K562 (cell line): ENCODE measurements around the gene CELA3A. TPM values are rescaled to one million over a fixed set of nuclear protein-coding genes. Genes with fewer than 3 reads are reported as not detected.
A peak's percentile ranks its signal among the peaks of the same experiment; 100 is the strongest.

Source experiments
- ATAC-seq: fragments of 200-7000 bp; cut with Tn5 transposase; 3 replicates; pipeline ENCODE4 v1.9.1; 2020; ENCODE audit warnings: moderate library complexity
- BruUV-seq: library from RNA; stranded (reverse); fragments of 400-500 nt; replicated peaks from 2 replicates; lab custom pipeline; 2021; lab: Mats Ljungman, UMichigan
- CTCF ChIA-PET: fragments of 300-600 bp; formaldehyde crosslinking; extraction: SDS; loops from one replicate; lab custom pipeline; 2021; ENCODE audit warnings: low intra/inter-chr PET ratio; lab: Yijun Ruan, JAX
- POLR2A ChIA-PET: fragments of 300-600, 350-650 bp; sonication (Branson Sonifier 250); formaldehyde crosslinking; extraction: SDS; loops from one replicate; lab custom pipeline; 2021; ENCODE audit warnings: antibody characterized with exemption, inconsistent platforms; lab: Yijun Ruan, JAX
- DNase-seq, 4 experiments: peaks; one replicate each; pipeline versions ENCODE4 v3.0.0 to v3.0.0-alpha.2; 2011 to 2018; ENCODE audit warnings: low spot score in 3 of 4, mixed read lengths in 3 of 4; ENCODE audit errors: extremely low read depth in 1 of 4
- FAIRE-seq: peaks from 2 replicates; lab custom pipeline; 2011; peaks lifted over from hg19 to GRCh38; lab: Jason Lieb, UNC
- H2AFZ ChIP-seq: 2 replicates; pipeline ENCODE4 v1.6.0; 2011; ENCODE audit warnings: low read depth, low read length, control low read depth, inconsistent platforms
- H3K27ac ChIP-seq: fragments of 200-600 bp; 3 replicates; pipeline ENCODE4 v1.8.0; 2011; ENCODE audit warnings: low read depth, mild to moderate bottlenecking, control low read depth, inconsistent platforms, low read length, moderate library complexity, mixed read lengths; ENCODE audit errors: extremely low read depth
- H3K27me3 ChIP-seq, 2 experiments: fragments of 300-600 bp in 1 of 2; 2 replicates in 1 of 2; 3 replicates in 1 of 2; pipeline versions ENCODE4 v1.6.0 to v1.8.0; 2011; ENCODE audit warnings: inconsistent platforms in 2 of 2, low read length in 2 of 2, mild to moderate bottlenecking in 1 of 2, mixed read lengths in 1 of 2, moderate library complexity in 1 of 2; ENCODE audit not compliant: control insufficient read depth in 2 of 2, insufficient read depth in 2 of 2
- H3K36me3 ChIP-seq: fragments of 300-600 bp; 3 replicates; pipeline ENCODE4 v1.8.0; 2011; ENCODE audit warnings: mild to moderate bottlenecking, low read length, inconsistent platforms; ENCODE audit not compliant: control insufficient read depth, insufficient read depth
- H3K4me1 ChIP-seq, 2 experiments: fragments of 200-600 bp in 1 of 2; replicated peaks in 1 of 2; 2 replicates in 1 of 2; 3 replicates in 1 of 2; pipeline versions ENCODE4 v1.5.1 to v1.8.0; 2011; ENCODE audit warnings: inconsistent platforms in 2 of 2, low read length in 2 of 2, mild to moderate bottlenecking in 1 of 2, mixed read lengths in 1 of 2, moderate library complexity in 1 of 2; ENCODE audit not compliant: control insufficient read depth in 2 of 2, insufficient read depth in 2 of 2
- H3K4me2 ChIP-seq: 2 replicates; pipeline ENCODE4 v1.6.1; 2011; ENCODE audit warnings: low read length, control low read depth, inconsistent platforms, mixed read lengths; ENCODE audit not compliant: insufficient read depth
- H3K4me3 ChIP-seq: fragments of 200-600 bp; sonication (generic), shearing (Covaris generic); 2 replicates; pipeline ENCODE4 v1.5.1; 2016; ENCODE audit warnings: control low read depth, inconsistent platforms
- H3K79me2 ChIP-seq: fragments of 200-600 bp; 3 replicates; pipeline ENCODE4 v1.8.0; 2011; ENCODE audit warnings: low read length, inconsistent platforms; ENCODE audit not compliant: control insufficient read depth, insufficient read depth
- H3K9ac ChIP-seq, 2 experiments: 2 replicates each; pipeline versions ENCODE4 v1.6.0 to v1.6.1; 2011; ENCODE audit warnings: low read depth in 2 of 2, low read length in 2 of 2, control low read depth in 1 of 2, inconsistent platforms in 1 of 2, mild to moderate bottlenecking in 1 of 2, mixed read lengths in 1 of 2; ENCODE audit not compliant: insufficient read depth in 1 of 2
- H3K9me1 ChIP-seq: one replicate; pipeline ENCODE4 v1.6.0; 2011; ENCODE audit warnings: inconsistent platforms, mild to moderate bottlenecking, low read length, moderate library complexity; ENCODE audit not compliant: control insufficient read depth, insufficient read depth
- H3K9me3 ChIP-seq: replicated peaks from 2 replicates; pipeline ENCODE4 v1.5.1; 2011; ENCODE audit warnings: low read depth, low read length, inconsistent platforms; ENCODE audit not compliant: control insufficient read depth, insufficient read depth
- H4K20me1 ChIP-seq: replicated peaks from 2 replicates; pipeline ENCODE4 v1.6.1; 2011; ENCODE audit warnings: low read length, inconsistent platforms, mixed read lengths; ENCODE audit not compliant: control insufficient read depth, insufficient read depth
- ATF7 ChIP-seq: fragments of 450-650 bp; IDR thresholded peaks from 2 replicates; pipeline ENCODE4 v1.7.1; 2014; ENCODE audit warnings: mild to moderate bottlenecking, moderate library complexity
- BACH1 ChIP-seq: fragments of 200-800 bp; sonication (Bioruptor generic); IDR thresholded peaks from 2 replicates; pipeline ENCODE4 v1.6.1; 2016; ENCODE audit warnings: missing genetic modification characterization, missing compliant biosample characterization
- CBX3 ChIP-seq, 2 experiments: IDR thresholded peaks; 1 replicate in 1 of 2; 2 replicates in 1 of 2; pipeline ENCODE4 v1.6.1; 2012; ENCODE audit warnings: inconsistent platforms in 2 of 2, low read length in 2 of 2, borderline replicate concordance in 1 of 2, control low read depth in 1 of 2
- HEY1 ChIP-seq: fragments of 250-450 bp; sonication (Bioruptor Pico); IDR thresholded peaks from 2 replicates; pipeline ENCODE4 v1.5.0; 2020; ENCODE audit warnings: mild to moderate bottlenecking, moderate library complexity, borderline replicate concordance
- JUND ChIP-seq, 2 experiments: IDR thresholded peaks; 2 replicates in 1 of 2; 3 replicates in 1 of 2; pipeline ENCODE4 v1.6.1; 2011; ENCODE audit warnings: borderline replicate concordance in 2 of 2, low read depth in 2 of 2, low read length in 2 of 2, improper control_type of control experiment in 1 of 2, missing biosample characterization in 1 of 2, missing genetic modification characterization in 1 of 2, missing genetic modification reagents in 1 of 2
- KDM1A ChIP-seq, 2 experiments: fragments of 450-650 bp; IDR thresholded peaks; 2 replicates each; pipeline ENCODE4 v1.6.1; 2016; ENCODE audit warnings: mild to moderate bottlenecking in 2 of 2
- STAT5A ChIP-seq: IDR thresholded peaks from 2 replicates; pipeline ENCODE4 v1.6.1; 2012; ENCODE audit warnings: low read length, inconsistent platforms, borderline replicate concordance
- TCF7 ChIP-seq: sonication (generic); IDR thresholded peaks from 2 replicates; pipeline ENCODE4 v1.6.1; 2016; ENCODE audit warnings: antibody characterized with exemption, borderline replicate concordance
- ZC3H8 ChIP-seq: fragments of 450-650 bp; IDR thresholded peaks from 2 replicates; pipeline ENCODE4 v1.6.1; 2017
- ZKSCAN8 ChIP-seq: fragments of 200-800 bp; sonication (Bioruptor generic); IDR thresholded peaks from 2 replicates; pipeline ENCODE4 v1.6.1; 2016; ENCODE audit warnings: missing genetic modification characterization, missing compliant biosample characterization
- ZNF57 ChIP-seq: fragments of 450-650 bp; formaldehyde crosslinking; IDR thresholded peaks from 2 replicates; pipeline ENCODE4 v1.4.0; 2020; ENCODE audit warnings: mild to moderate bottlenecking, moderate library complexity
- ZNF668 ChIP-seq: fragments of 250-450 bp; sonication (Bioruptor Pico); IDR thresholded peaks from 2 replicates; pipeline ENCODE4 v1.8.0; 2022; ENCODE audit warnings: mild to moderate bottlenecking, inconsistent platforms
- WGBS: fragments of 100-300 bp; shearing (Covaris generic); methylation state at CpG from one replicate; pipeline ENCODE4 v1.1.6; 2016; ENCODE audit warnings: low coverage, mixed read lengths; ENCODE audit not compliant: insufficient coverage; ENCODE audit errors: missing lambda C conversion rate; 5-methylcytosine and 5-hydroxymethylcytosine counted together
- in situ Hi-C: fragments of 300-500 bp; cut with MboI; formaldehyde crosslinking; loops from 4 replicates; pipeline ENCODE4 v1.15.0; 2018; ENCODE audit warnings: inconsistent platforms, mixed read lengths
- intact Hi-C: fragments of 100-400 bp; cut with micrococcal nuclease; formaldehyde crosslinking; loops from 2 replicates; pipeline ENCODE4 v1.14.2; 2022
- polyA plus RNA-seq, 8 experiments: library from polyadenylated mRNA; depleted of rRNA in 4 of 8; stranded (reverse) in 5 of 8; unstranded in 3 of 8; fragments of >200 nt; fragmentation: Nextera tagmentation in 2 of 8; fragmentation: Illumina TruSeq in 1 of 8; extraction: Ambion mirVana in 2 of 8; extraction: Trizol in 1 of 8; gene quantifications; 2 replicates each; pipeline versions ENCODE4 v1.2.1 to v1.2.3, GENCODE V29; 2011 to 2014; ENCODE audit warnings: inconsistent platforms in 1 of 8, missing spikeins in 1 of 8
- total RNA-seq, 7 experiments: library from RNA; depleted of rRNA in 6 of 7; stranded (reverse); fragments of >200 nt in 6 of 7; fragmentation: Illumina TruSeq in 2 of 7; extraction: Trizol in 2 of 7; gene quantifications; 2 replicates each; pipeline versions ENCODE4 v1.2.1 to v1.2.3, GENCODE V29; 2011 to 2021; ENCODE audit warnings: low replicate concordance in 1 of 7
- TF ChIP-seq, protein P1 (sequence below), 2 experiments: fragments of 450-650 bp in 1 of 2; sonication (generic) in 1 of 2; formaldehyde crosslinking in 1 of 2; IDR thresholded peaks in 1 of 2; conservative IDR thresholded peaks in 1 of 2; 2 replicates each; pipeline versions ENCODE4 v1.6.1 to v1.8.1; 2016 to 2023; ENCODE audit warnings: mild to moderate bottlenecking in 2 of 2, moderate library complexity in 2 of 2, inconsistent platforms in 1 of 2, missing genetic modification reagents in 1 of 2
- TF ChIP-seq, protein P2 (sequence below): fragments of 250-450 bp; sonication (Bioruptor Pico); IDR thresholded peaks from 2 replicates; pipeline ENCODE4 v1.5.0; 2020; ENCODE audit warnings: mild to moderate bottlenecking

The CELA3A gene
- total and polyA plus RNA-seq, 9 of the 15 experiments (the other 6 are each of a cell fraction or from before 2014, with no cell fraction given), result 5.4 TPM; not detected in 8

DNA sequence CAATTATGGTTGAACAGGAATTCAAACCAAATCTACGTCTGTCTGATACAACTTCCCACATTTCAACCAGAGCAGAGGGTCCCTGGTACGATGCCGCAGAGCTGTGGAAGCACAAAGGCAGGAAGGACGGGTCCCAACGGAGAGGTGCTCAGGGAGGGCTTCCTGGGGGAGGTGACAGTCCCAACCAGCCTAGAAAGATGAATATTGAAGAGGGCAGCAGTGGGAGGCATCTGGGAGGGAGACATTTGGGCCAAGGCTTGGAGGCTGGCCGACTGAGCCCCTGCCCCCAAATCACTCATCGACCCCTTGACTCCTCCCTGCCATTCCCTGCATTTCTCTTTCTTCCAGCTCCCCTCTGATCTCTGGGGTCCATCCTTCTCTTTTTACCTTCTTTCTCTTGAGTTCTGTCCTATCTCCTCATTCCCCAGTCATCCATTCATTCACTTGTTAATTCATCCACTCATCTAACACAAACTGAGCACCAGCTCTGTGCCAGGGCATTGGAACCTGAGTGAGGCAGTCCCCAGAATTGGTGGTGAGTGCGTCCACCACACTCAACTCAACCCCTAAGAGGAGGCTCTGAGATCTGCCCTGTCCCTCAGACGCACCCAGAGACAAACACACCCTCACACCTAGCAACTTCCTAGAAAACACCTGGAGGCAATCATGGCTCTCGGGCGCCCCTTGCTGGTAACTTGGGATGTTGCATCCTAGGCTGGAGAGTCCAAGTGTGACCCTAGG lies 37.8 kb upstream of the CELA3A start (continued):
- TF ChIP-seq HEY1 (CRISPR knock-in tag) (no peak), ZC3H8 (no peak), STAT5A (peak; percentile 46; the same call in 1 of the 2 replicates), ZKSCAN8 (CRISPR knock-in tag) (no peak)

- Histone ChIP-seq H3K27ac (no peak overlapping the region), H2AFZ (no peak overlapping the region), H3K9me1 (no peaks in the 10 kb centered on the region), H3K9me3 (no peaks in the 10 kb centered on the region), H3K9ac (no peak overlapping the region), H3K27me3 (peaks cover 2 to 12% of the 10 kb centered on the region in 2 experiments; a peak in 2 of 5 replicates), H4K20me1 (no peaks in the 10 kb centered on the region), H3K4me3 (no peak overlapping the region), H3K36me3 (no peaks in the 10 kb centered on the region), H3K4me2 (no peak overlapping the region), H3K4me1 (peaks cover 4 to 9% of the 10 kb centered on the region in 2 experiments; a peak in 3 of 5 replicates), H3K79me2 (no peaks in the 10 kb centered on the region)
- no peak for FAIRE-seq
- ChIA-PET POLR2A (interaction anchor here (0.6 kb wide), 2 partner anchors 113 to 246 kb away, joined by 3 read pairs; no protein-coding TSS in a partner anchor), CTCF (no interaction called here)
- 35% methylated on average over 15 of the region's 15 CpGs for WGBS
- no peak for ATAC-seq
- BruUV-seq, result no TSS peak
- in situ Hi-C loops, result no loop called here
- intact Hi-C loops, result loop anchor here (10.0 kb wide), 2 partner anchors 58 to 452 kb away; no protein-coding TSS in a partner anchor
- no peak for DNase-seq
- TF ChIP-seq, protein P1, sequence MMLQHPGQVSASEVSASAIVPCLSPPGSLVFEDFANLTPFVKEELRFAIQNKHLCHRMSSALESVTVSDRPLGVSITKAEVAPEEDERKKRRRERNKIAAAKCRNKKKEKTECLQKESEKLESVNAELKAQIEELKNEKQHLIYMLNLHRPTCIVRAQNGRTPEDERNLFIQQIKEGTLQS (IDR thresholded peaks at IDR 0.05), result peak; percentile 78
- TF ChIP-seq, protein P1 (CRISPR knock-in tag; conservative IDR thresholded peaks at IDR 0.05), result no peak
- TF ChIP-seq ZNF57 (CRISPR knock-in tag) (no peak), CBX3 (IDR thresholded peaks at IDR 0.05; ENCODE audit: borderline replicate concordance in 1 of 2, low read length in 2 of 2) (no peak), BACH1 (tag) (no peak), KDM1A (IDR thresholded peaks at IDR 0.05) (0 out of 4 replicates have a peak, but pooled peaks of 1 of the 2 experiments have one; percentile 20), JUND (IDR thresholded peaks at IDR 0.05; ENCODE audit: borderline replicate concordance, low read depth, low read length) (peak; percentile 22; the same call in 1 of the 2 replicates), JUND (tag; IDR thresholded peaks at IDR 0.05; ENCODE audit: borderline replicate concordance, low read depth, low read length) (peak; percentile 23; the same call in 1 of the 3 replicates), ATF7 (peak; percentile 47; the same call in 1 of the 2 replicates), TCF7 (no peak), ZNF668 (CRISPR knock-in tag) (no peak)
- TF ChIP-seq, protein P2, sequence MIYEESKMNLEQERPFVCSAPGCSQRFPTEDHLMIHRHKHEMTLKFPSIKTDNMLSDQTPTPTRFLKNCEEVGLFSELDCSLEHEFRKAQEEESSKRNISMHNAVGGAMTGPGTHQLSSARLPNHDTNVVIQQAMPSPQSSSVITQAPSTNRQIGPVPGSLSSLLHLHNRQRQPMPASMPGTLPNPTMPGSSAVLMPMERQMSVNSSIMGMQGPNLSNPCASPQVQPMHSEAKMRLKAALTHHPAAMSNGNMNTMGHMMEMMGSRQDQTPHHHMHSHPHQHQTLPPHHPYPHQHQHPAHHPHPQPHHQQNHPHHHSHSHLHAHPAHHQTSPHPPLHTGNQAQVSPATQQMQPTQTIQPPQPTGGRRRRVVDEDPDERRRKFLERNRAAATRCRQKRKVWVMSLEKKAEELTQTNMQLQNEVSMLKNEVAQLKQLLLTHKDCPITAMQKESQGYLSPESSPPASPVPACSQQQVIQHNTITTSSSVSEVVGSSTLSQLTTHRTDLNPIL (CRISPR knock-in tag), result no peak
Observed at GRCh38 chr1:21966247-21967000, 35.0 kb upstream of the CELA3A start.
